HEK293T (cell line): Measurements from ENCODE around the gene WNT9B.

Experiments
- FOXA1 ChIP-seq: fragments of 450-650 bp; IDR thresholded peaks from 2 replicates; pipeline ENCODE4 v1.6.1; 2016; ENCODE audit warnings: mild to moderate bottlenecking
- FOXK2 ChIP-seq: fragments of 450-650 bp; IDR thresholded peaks from 2 replicates; pipeline ENCODE4 v1.6.1; 2016; ENCODE audit warnings: mild to moderate bottlenecking
- FOXM1 ChIP-seq: fragments of 450-650 bp; IDR thresholded peaks from 2 replicates; pipeline ENCODE4 v1.6.1; 2017; ENCODE audit warnings: mild to moderate bottlenecking, borderline replicate concordance
- PKNOX1 ChIP-seq: fragments of 450-650 bp; IDR thresholded peaks from 2 replicates; pipeline ENCODE4 v1.6.1; 2016
- SP1 ChIP-seq: fragments of 450-650 bp; IDR thresholded peaks from 2 replicates; pipeline ENCODE4 v1.6.1; 2017
- SUZ12 ChIP-seq: fragments of 450-650 bp; IDR thresholded peaks from 2 replicates; pipeline ENCODE4 v1.6.1; 2016; ENCODE audit warnings: mild to moderate bottlenecking
- TARDBP ChIP-seq: fragments of 450-650 bp; IDR thresholded peaks from 2 replicates; pipeline ENCODE4 v1.6.1; 2016
- ZNF384 ChIP-seq: fragments of 450-650 bp; IDR thresholded peaks from 2 replicates; pipeline ENCODE4 v1.6.1; 2016

GRCh38 chr17:46894024-46894423, 42.6 kb downstream of the WNT9B start:
- TF ChIP-seq FOXA1 (no peak), SUZ12 (no peak), SP1 (no peak), FOXM1 (no peak), ZNF384 (no peak), PKNOX1 (no peak), TARDBP (no peak), FOXK2 (no peak)
